Right lobe of liver (tissue), 4 donors: ENCODE measurements around the gene BCL2L1.

Source experiments
- POLR2A ChIP-seq: fragments of 450-650 bp; IDR thresholded peaks from one replicate; pipeline ENCODE4 v1.6.1; 2017; ENCODE audit warnings: antibody characterized with exemption, mild to moderate bottlenecking
- TF ChIP-seq, protein P1 (sequence below), 4 donors: fragments of 200-600 bp in 3 of 4; fragments of 450-650 bp in 1 of 4; IDR thresholded peaks; one replicate each; pipeline versions ENCODE4 v1.5.1 to v1.8.0; 2016 to 2022; ENCODE audit warnings: antibody characterized with exemption in 4 of 4, mild to moderate bottlenecking in 2 of 4
- donor health status: DM: no; HTN: no; CAD: no.
- donor health status: DM: no; HTN: no; CAD: no.
- donor health status: DM: no; HTN: yes; CAD: no.

DNA sequence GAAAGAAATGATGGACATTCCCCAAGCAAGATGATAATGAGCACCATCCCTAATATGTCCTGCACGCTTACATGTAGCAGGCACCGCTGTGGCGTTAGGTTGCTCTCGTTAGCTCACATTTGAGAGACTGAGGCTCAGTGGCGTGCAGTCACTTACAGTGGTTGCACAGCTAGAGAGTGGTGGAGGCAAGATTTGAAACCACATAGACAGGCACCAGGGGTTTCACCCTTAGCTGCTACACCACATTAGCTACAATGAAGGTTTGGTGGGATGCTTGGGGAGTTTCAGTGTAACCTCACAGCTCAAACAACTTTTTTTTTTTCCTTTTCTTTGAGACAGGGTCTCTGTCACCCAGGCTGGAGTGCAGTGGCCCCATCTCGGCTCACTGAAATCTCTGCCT lies 81.3 kb downstream of the BCL2L1 start:
- no peak for TF ChIP-seq POLR2A
- TF ChIP-seq, protein P1, sequence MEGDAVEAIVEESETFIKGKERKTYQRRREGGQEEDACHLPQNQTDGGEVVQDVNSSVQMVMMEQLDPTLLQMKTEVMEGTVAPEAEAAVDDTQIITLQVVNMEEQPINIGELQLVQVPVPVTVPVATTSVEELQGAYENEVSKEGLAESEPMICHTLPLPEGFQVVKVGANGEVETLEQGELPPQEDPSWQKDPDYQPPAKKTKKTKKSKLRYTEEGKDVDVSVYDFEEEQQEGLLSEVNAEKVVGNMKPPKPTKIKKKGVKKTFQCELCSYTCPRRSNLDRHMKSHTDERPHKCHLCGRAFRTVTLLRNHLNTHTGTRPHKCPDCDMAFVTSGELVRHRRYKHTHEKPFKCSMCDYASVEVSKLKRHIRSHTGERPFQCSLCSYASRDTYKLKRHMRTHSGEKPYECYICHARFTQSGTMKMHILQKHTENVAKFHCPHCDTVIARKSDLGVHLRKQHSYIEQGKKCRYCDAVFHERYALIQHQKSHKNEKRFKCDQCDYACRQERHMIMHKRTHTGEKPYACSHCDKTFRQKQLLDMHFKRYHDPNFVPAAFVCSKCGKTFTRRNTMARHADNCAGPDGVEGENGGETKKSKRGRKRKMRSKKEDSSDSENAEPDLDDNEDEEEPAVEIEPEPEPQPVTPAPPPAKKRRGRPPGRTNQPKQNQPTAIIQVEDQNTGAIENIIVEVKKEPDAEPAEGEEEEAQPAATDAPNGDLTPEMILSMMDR (IDR thresholded peaks at IDR 0.05), result no peak
